HG03060 (cell line): Measurements from ENCODE around the gene ITGBL1.

Source experiments
- ATAC-seq: cut with Tn5 transposase; IDR thresholded peaks from one replicate; pipeline ENCODE4 v1.9.1; 2021; ENCODE audit warnings: low read depth, moderate number of reproducible peaks; ENCODE audit not compliant: unreplicated experiment

The ITGBL1 gene

DNA sequence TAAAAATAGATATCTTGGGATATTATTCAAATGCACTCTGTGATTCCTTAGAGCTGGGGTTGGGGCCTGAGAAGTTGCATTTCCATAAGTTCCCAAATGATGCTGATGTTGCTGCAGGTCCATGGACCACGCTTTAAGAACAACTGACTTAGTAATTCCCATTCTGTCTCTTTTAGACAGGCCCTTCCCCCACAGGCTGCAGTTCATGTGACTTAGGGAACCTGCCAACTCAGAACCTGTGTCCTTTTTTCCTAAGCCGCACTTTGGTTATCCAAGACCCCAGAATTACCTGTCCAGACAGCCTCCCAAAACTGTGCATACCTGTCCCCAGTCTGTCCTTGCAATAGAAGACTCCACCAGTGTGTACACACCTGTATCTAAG lies 1.7 kb upstream of the ITGBL1 start:
- ATAC-seq: no peak

DNA sequence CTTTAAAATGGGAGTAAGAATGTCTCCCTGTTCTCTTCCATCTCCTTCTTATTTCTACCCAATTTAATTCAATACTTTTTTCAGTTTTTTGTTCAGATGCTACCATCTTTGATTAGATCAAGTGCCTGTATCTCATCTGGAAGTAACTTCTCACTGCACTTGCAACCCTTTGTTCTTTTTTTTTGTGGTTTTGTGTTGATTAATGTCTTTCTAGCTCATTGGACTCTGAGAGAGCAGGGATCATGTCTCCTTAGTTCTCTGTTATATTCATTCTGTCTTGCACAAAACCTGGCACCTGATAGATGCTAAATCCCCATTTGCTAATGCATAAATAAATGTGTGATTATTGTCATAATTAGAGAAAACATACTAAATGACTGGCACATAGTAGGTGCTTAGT lies 834 bp upstream of the ITGBL1 start:
- ATAC-seq: no peak

DNA sequence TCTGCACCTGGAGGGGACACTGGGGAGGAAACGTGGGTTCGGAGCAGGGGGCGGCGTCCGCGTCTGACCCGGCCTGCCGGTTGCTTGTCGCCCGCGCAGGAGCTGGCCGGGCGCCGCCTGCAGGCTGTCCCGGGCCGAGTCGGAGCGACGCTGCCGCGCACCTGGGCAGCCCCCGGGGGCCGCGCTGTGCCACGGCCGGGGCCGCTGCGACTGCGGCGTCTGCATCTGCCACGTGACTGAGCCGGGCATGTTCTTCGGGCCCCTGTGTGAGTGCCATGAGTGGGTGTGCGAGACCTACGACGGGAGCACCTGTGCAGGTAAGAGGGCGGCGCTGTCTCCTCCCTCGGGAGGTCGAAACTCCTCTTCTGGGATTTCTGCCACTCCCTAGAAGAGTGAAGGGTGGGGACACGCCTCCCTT lies 1.3 kb downstream of the ITGBL1 start:
- no peak for ATAC-seq

DNA sequence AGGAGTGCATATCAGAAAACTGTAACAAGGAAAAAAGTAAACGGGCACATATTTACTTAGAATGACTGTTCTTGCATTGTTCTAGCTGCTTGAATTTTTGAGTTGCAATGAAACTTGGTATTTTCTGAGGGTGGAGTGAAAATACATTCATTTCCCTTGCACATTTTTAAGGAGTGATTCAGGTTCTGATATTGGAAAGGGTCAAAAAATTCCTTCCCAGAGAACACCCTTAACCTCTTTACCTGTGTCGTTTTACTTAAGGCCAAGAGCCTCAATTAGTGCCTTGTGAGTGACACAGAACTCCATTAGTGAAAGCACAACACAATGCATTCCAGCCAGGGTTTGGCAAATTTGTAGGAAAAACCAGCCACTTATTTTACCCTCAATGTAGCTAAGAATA lies 2.3 kb downstream of the ITGBL1 start:
- ATAC-seq: no peak

DNA sequence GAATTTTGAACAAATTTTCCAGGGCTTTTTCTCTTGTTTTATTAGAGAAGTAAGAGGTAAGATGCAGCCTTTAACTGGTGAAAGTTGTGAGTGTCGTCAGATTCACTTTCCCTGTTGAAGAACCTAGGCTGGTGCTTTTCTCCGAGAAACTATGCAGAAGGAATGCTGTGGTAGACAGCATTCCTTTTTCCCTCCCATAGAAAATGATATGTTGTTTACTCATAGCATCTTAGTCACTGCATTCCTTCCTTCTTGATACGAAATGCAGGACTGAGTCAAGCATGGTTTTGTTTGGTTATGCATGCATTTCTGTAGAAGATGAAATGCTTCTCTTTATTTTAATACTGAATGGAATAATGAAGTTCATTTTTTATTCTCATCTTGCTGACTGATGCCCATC lies 3.4 kb downstream of the ITGBL1 start:
- ATAC-seq: no peak

DNA sequence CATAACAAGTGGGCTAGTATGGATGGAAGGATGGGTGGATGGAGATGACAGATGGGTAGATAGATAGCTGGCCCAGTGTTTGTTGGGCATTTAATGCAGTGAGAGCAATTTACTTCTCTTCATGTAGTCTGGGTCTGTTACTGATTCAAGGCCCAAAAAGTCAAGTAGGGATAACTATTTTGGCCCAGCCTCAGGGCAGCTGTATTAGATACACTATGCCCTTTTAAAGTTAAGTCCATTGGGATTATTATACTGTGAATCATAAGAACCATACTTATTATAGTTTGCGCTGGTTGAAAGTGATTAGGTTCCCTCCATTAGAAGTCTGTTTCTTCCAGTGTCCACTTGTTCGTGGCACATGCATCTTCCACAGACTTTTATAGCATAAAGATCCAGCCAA lies 4.7 kb downstream of the ITGBL1 start:
- no peak for ATAC-seq

DNA sequence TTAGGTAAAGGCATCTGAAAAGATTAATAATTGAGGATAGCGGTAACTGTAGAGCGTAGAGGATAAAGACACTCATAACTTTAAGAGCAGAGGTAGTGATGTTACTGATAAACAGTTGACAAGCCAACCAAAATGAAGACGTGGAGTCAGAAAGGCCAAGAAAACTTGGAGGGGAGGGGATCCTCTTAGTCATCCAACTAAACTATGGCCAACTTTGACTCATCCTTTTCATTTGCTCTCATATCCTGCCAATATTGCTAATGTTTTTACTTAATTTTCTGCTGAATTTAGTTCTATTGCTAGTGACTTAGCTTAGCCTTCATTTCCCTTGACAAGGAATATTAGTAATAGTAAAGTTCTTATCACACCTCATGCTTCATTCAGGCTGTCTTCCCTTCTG lies 13.4 kb downstream of the ITGBL1 start:
- no peak for ATAC-seq

DNA sequence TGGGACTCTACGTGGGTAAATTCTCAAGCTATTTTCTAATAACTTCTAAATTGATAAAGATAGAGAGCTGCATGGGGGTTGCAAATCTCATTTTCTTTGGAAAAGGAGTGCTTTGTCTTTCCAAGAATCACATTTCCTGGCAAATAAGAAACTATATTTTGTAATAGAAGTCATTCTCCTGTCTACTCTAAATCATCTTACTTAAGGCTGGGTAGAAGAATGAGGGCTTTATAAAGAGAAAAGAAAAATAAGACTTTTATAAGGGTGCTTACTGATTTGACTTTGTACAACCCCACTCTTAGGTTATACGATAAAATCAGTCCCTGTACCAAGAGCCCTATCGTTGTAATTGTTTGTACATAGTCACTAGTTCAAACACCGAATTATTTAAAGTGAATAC lies 14.9 kb downstream of the ITGBL1 start:
- ATAC-seq: no peak

DNA sequence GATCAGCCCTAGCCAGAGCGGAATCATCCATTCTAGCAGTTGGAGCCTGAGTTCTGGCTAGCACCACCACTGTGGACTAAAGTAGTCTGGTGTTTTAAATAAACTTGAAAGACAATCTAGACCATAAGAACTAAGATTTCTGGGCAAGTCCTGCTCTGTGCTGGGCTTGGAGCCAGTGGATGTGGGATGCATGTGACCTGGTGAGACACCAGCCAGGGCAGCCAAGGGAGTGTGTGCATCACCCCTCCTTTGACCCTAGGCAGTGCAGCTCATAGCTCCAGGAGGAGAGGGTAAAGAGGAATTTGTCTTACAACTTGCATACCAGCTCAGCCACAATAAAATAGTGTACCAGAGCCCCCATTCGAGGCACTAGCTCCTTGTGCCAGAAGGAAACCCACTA lies 21.0 kb downstream of the ITGBL1 start:
- no peak for ATAC-seq

DNA sequence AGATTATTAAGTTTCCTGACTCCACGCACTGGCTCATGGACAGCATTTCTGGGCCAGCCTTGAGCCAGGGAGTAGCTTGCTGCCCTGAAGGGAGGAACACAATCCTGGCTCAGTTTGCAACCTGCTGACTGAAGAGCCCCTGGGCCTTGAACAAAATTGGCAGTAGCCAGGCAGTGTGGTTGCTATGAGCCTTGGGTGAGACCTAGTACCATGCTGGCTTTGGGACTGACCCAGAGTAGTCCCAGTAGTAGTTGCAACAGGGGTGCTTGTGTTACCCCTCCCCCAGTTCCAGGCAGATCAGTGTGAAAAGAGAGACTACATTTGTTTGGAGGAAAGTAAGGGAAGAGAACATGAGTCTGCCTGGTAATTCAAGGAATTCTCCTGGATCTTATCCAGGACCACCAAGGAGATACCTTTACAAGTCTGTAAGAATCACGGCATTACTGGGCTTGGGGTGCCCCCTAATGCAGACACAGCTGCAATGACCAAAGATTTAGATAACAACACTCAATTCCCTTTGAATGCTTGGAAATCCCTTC lies 22.0 kb downstream of the ITGBL1 start:
- no peak for ATAC-seq

DNA sequence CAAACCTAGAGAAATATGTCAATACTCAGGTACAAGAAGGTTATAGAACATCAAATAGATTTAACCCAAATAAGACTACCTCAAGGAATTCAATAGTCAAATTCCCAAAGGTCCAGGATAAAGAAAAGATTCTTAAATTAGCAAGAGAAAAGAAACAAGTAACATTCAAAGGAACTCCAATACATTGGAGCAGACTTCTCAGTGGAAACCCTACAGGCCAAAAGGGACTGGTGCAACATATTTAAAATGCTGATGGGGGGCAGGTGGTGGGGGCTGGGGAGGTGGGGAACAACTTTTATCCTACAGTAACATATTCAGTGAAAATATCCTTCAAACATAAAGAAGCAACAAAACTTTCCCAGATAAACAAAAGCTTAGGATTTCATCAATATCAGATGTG lies 23.1 kb downstream of the ITGBL1 start:
- no peak for ATAC-seq

DNA sequence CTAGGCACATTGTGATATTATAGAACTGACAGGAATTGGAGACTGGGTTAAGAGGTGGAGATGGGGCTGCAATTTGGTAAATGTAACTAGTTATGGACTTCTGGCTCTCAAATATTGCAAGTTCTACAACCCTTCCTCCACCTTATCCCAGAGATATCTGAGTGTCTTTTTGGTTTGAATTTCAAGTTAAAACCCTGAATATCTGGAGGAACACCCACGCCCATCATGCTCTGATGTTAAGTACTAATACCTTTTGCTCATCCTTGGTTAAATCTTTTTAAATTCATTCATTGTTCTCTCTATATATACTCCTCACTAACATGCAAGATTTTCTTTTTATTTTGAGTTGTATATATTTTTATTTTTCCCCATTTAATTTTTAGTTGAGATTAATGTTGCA lies 28.9 kb downstream of the ITGBL1 start:
- no peak for ATAC-seq

DNA sequence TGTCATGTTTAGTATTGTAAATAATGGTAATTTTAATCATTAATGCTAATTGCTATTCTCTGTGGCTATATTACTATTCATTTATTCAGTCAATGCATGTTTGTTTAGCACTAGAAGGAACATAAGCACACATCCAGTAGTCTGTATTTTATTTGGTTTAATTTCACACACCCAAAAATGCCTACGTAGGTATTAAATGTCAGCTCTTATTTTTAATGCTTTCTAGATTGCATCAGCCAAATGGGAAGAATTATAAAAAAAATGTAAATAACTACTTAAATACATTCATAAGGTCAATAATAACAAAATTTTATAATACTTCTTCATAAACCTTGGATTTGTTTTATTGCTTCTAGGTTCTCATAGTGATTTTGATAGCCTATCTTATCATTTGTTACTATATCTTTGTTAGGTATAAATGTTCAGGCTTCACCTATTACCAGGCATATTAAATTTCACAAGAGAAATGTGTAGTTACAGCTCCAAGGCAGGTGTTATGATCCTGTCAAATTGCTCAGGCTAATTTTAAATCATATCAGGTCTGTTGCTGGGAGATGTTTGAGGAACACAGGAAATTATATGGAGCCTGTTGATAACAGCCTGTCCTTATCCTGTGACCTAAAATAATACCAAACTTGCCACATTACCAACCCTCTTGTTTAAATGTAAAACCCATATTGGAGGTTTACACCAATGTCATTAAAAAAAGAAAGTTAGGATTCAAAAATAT lies 34.4 kb downstream of the ITGBL1 start:
- ATAC-seq: no peak

DNA sequence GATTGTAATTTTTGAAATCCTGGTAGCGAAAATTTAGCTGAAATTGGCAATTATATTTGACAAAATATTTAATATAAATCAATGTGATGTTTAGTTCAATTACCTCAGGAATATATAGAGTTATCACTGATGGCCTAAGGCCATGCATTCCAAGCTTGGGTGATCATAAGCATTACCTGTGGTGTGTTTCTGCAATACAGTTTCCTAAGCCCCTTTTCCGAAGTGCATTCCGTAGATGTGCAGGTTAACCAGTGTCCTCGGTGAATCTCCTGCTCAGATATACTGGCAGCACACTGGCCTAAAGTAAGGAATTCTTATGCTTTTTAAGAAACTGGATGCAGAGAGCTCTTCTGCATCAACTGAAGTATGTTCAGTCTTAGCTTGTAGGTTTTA lies 35.0 kb downstream of the ITGBL1 start:
- no peak for ATAC-seq

DNA sequence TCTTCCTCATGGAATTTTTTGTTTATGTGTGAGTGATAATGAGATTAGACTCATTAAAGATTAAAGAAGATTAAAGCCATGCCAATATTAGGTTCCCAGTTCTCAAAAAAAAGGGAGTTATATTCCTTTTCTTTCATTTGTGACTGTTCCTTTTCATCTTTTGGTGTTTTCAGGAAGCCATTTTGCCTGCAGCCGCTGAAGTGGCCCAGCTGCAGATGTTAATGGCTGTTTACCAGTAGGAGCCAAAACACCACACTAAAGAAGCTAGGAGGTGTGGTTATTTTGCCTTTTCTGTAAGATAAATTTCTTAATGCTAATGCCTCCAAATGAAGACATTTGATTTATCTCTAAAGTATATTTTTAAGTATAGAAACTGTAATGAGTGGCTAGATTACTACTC lies 36.3 kb downstream of the ITGBL1 start:
- ATAC-seq: no peak

DNA sequence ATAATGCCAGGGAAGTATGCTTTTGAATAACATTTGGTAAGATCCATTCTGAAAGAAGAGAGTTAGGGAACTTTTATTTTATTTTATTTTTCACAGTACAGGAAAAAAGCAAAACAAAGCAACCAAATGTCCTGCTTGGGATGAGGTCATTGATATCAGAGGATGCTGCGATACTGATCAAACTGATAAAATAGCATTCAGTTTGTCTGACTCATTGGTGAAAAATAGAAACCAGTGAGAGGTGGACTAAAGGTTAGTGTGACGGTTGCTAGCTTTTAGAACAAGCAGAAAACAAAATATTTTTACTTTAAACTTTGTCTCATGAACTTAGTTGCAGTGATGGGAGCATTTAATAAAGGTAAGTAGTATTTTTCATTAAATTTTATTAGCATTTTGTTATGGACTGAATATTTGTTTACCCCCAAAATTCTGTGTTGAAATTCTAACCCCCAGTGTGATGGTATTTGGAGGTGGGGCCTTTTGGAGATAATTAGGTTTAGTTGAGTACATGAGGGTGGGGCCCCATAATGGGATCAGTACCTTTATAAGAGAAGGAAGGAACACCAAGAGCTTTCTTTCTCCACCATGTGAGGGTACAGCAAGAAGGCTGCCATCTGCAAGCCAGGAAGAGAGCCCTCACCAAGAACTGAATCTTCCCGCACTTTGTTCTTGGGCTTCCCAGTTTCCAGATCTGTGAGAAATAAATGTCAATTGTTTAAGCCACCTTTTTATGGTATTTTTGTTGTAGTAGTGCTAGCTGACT lies 37.3 kb downstream of the ITGBL1 start:
- ATAC-seq: no peak

DNA sequence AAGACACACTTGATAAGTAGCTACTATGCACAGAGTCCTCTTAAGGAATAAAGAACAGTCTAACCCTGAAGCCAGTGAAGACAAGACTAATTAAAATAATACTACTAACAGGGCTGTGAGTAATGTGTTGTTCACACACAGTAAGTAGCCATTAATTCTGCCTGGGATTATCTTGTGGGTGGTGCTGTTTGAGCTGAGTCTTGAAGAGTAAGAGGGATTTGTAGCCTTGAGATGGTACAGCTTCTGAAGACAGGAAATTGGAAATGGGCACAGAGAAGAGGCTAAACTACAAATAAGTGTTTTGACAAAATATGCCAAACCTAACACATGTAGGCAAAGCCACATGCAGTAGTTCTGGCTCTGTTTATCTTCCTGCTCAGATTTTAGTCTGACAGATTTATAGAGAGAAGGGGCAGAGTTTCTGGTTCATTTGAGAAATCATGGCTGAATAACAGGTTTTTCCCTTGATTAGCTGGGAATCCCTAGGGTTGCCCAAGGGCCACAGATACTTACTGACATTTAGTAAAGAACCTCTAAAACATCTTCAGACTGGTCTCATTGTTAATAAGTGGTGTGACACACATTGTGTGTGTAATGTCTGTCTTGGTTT lies 38.0 kb downstream of the ITGBL1 start:
- ATAC-seq: no peak

DNA sequence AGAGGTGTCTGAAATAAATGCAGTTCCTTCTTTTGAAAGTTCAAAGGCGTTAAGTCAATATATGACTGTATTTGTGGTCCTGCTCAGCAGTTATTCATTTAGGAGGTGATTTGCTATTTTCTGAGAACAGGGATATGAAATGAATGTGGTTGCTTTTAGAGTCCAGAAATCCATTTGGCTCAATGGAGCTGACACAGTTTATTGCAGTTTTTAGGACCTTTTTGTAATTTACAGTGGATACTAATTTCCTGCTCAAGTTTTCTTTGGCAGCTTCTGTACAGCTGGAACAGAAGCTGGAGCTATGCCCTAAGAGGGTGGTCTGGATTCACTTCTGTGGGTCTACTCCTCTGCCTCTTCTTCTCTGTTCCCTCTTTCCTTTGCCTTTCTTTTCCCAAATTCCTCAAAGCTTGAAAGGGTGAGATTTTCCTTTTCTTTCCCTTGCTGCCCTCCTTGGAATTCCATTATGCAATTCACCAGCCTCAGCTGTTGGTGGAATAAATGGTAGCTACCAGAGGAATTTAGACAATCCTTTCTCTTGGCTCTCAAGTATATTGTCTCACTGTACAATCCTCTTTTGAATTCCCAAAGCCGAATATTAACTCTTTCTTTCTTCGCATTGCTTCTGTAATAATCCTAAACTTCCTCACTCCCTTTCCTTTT lies 39.9 kb downstream of the ITGBL1 start:
- no peak for ATAC-seq

DNA sequence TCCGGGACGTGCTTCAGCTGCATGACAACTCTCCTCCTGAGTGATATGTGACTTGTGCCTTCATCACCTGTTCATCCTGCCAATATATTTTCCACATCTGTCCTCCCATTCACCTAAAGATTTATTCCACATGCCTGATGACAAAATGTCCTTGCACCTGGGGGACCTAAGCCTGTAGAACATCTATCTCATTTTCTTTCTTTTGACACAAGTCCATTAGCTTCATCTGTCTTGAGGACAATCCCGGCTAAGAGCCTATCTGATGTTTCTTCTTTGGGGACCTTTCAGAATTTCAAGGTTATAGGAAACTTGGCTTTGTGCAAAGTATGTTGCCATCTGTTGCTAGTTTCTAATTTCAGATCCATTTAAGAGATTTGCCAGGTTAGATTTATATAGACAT lies 41.1 kb downstream of the ITGBL1 start:
- no peak for ATAC-seq

DNA sequence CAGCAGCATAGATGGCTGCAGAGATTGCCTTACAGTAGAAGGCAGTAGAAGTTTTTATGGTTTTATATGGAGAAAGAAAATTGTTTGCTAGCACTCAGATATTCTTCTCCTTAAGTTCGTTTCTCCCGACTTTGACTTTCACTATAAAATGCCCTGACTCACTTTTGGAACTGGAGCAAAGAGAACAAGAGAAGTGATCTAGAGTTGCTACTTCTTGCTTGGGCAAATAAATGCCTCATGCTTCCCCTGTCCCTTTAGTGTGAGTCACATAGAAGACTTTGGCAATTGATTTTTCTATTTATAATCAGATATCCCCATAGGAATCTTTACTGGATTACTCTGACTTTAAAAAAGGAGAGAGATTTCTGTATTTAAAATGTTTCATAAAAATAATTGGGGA lies 46.9 kb downstream of the ITGBL1 start:
- ATAC-seq: no peak

DNA sequence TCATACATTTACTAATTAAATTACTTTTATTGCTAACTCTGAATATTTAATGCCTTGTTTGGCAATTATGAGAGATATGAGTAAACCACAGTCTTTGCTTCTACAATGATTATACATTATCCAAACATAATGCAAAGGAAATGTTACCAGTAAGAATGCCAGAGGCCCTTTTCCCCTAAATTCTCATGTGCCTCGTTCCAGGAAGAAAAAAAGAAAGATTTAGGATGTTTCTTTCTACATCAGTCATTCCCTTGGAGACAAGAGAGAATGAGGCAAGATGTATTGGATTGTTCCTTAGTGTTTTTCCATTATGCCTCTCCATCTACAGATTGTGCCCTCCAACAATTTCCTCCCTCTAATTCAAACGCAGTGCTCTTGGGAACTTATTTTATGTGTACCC lies 50.1 kb downstream of the ITGBL1 start:
- no peak for ATAC-seq
